PC-3 (cell line): ENCODE data around the gene LHFPL5. TPM values are rescaled to one million over a fixed set of nuclear protein-coding genes. Genes with fewer than 3 reads are reported as not detected.

Source experiments
- ATAC-seq: fragments of 200-7000 bp; cut with Tn5 transposase; 2 replicates; pipeline ENCODE4 v1.9.1; 2020; ENCODE audit warnings: mild to moderate bottlenecking, moderate library complexity
- BruUV-seq: library from RNA; stranded (reverse); fragments of 400-500 nt; replicated peaks from 2 replicates; lab custom pipeline; 2021; lab: Mats Ljungman, UMichigan
- CTCF ChIA-PET: fragments of 300-600 bp; sonication (Branson Sonifier 250); formaldehyde crosslinking; loops from one replicate; lab custom pipeline; 2022; ENCODE audit warnings: antibody characterized with exemption; lab: Charles Lee
- POLR2A ChIA-PET: fragments of 300-600 bp; sonication (Branson Sonifier 250); formaldehyde crosslinking; loops from one replicate; lab custom pipeline; 2022; ENCODE audit warnings: antibody characterized with exemption; ENCODE audit not compliant: unreplicated experiment; lab: Charles Lee
- DNase-seq: peaks from one replicate; pipeline ENCODE4 v3.0.0-alpha.2; 2015
- H2AFZ ChIP-seq: fragments of 300-600 bp; sonication (generic); 2 replicates; pipeline ENCODE4 v1.6.0; 2016; ENCODE audit warnings: antibody characterized with exemption, low read length
- H3F3A ChIP-seq: fragments of 300-600 bp; sonication (generic); one replicate; pipeline ENCODE4 v1.6.0; 2017; ENCODE audit warnings: antibody characterized with exemption, low read length, control low read depth, mild to moderate bottlenecking; ENCODE audit not compliant: unreplicated experiment
- H3K27ac ChIP-seq: fragments of 300-600 bp; sonication (generic); 2 replicates; pipeline ENCODE4 v1.5.1; 2016; ENCODE audit warnings: mild to moderate bottlenecking, low read length
- H3K27me3 ChIP-seq: fragments of 300-600 bp; sonication (generic); 2 replicates; pipeline ENCODE4 v1.6.1; 2016; ENCODE audit warnings: low read length, mixed read lengths
- H3K36me3 ChIP-seq: fragments of 300-600 bp; sonication (generic); 2 replicates; pipeline ENCODE4 v1.6.1; 2016; ENCODE audit warnings: low read depth, mixed run types, low read length, mixed read lengths
- H3K4me1 ChIP-seq: fragments of 300-600 bp; sonication (generic); 2 replicates; pipeline ENCODE4 v1.5.1; 2016; ENCODE audit warnings: low read length; ENCODE audit not compliant: insufficient read depth
- H3K4me2 ChIP-seq: fragments of 300-600 bp; sonication (generic); 2 replicates; pipeline ENCODE4 v1.6.0; 2016; ENCODE audit warnings: low read length
- H3K4me3 ChIP-seq: fragments of 300-600 bp; sonication (generic); 2 replicates; pipeline ENCODE4 v1.5.1; 2016; ENCODE audit warnings: mild to moderate bottlenecking, low read length, mixed read lengths
- H3K79me2 ChIP-seq: fragments of 300-600 bp; sonication (generic); 2 replicates; pipeline ENCODE4 v1.6.1; 2017; ENCODE audit warnings: low read length, mixed read lengths
- H3K9ac ChIP-seq: fragments of 300-600 bp; sonication (generic); 2 replicates; pipeline ENCODE4 v1.6.0; 2016; ENCODE audit warnings: mild to moderate bottlenecking, low read length
- H3K9me2 ChIP-seq: fragments of 300-600 bp; sonication (generic); replicated peaks from 2 replicates; pipeline ENCODE4 v1.6.1; 2016; ENCODE audit warnings: mixed run types, low read length, mixed read lengths
- H3K9me3 ChIP-seq: fragments of 300-600 bp; sonication (generic); 2 replicates; pipeline ENCODE4 v1.6.1; 2016; ENCODE audit warnings: low read length, mixed read lengths
- H4K20me1 ChIP-seq: fragments of 300-600 bp; sonication (generic); 2 replicates; pipeline ENCODE4 v1.6.1; 2016; ENCODE audit warnings: low read length, mixed read lengths
- EZH2 ChIP-seq: fragments of 300-600 bp; sonication (generic); IDR thresholded peaks from one replicate; pipeline ENCODE4 v1.6.1; 2017; ENCODE audit warnings: antibody characterized with exemption, mild to moderate bottlenecking, low read length; ENCODE audit not compliant: unreplicated experiment
- EZH2phosphoT487 ChIP-seq: fragments of 300-600 bp; sonication (generic); IDR thresholded peaks from 2 replicates; pipeline ENCODE4 v1.6.1; 2018; ENCODE audit warnings: mild to moderate bottlenecking, antibody characterized with exemption, low read length, borderline replicate concordance
- intact Hi-C: fragments of 100-400 bp; cut with micrococcal nuclease; formaldehyde crosslinking; loops from 2 replicates; pipeline ENCODE4 v1.9.0; 2023
- total RNA-seq: library from RNA; depleted of rRNA; stranded (reverse); fragments of >200 nt; gene quantifications from 2 replicates; pipeline ENCODE4 v1.2.3, GENCODE V29; 2014
- TF ChIP-seq, protein P1 (sequence below): fragments of 300-600 bp; sonication (generic); conservative IDR thresholded peaks from 2 replicates; pipeline ENCODE4 v1.5.1; 2017; ENCODE audit warnings: antibody characterized with exemption, low read depth, mild to moderate bottlenecking, low read length

LHFPL5 gene
- total RNA-seq, 1 experiment from 2014 or later, result not detected

DNA sequence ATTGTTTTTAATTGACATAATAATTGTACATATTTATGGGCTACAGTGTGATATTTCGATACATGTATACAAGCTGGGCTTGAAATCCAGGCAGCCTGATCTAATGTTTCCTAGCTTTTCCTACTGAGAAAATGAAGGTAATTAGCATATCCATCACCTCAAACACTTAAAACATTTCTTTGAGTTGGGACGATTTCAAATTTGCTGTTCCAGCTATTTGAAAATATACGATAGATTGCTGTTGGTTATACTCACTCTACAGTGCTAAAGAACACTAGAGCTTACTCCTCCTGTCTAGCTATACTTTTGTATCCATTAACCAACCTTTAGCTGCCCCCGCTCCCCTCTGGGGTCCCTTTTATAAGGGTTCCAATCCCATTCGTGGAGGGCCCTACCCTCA, 4.7 kb downstream of the LHFPL5 start:
- no peak for DNase-seq
- H3K4me1 ChIP-seq, result peaks cover 23% of the 10 kb centered on the region
- H3K9ac ChIP-seq, result no peak overlapping the region
- no peaks in the 10 kb centered on the region for H3F3A ChIP-seq
- ChIA-PET POLR2A (no interaction called here), CTCF (no interaction called here)
- H3K27me3 ChIP-seq, result no peaks in the 10 kb centered on the region
- no peaks in the 10 kb centered on the region for H3K36me3 ChIP-seq
- H2AFZ ChIP-seq, result no peak overlapping the region
- TF ChIP-seq EZH2phosphoT487 (no peak), EZH2 (no peak)
- TF ChIP-seq, protein P1, sequence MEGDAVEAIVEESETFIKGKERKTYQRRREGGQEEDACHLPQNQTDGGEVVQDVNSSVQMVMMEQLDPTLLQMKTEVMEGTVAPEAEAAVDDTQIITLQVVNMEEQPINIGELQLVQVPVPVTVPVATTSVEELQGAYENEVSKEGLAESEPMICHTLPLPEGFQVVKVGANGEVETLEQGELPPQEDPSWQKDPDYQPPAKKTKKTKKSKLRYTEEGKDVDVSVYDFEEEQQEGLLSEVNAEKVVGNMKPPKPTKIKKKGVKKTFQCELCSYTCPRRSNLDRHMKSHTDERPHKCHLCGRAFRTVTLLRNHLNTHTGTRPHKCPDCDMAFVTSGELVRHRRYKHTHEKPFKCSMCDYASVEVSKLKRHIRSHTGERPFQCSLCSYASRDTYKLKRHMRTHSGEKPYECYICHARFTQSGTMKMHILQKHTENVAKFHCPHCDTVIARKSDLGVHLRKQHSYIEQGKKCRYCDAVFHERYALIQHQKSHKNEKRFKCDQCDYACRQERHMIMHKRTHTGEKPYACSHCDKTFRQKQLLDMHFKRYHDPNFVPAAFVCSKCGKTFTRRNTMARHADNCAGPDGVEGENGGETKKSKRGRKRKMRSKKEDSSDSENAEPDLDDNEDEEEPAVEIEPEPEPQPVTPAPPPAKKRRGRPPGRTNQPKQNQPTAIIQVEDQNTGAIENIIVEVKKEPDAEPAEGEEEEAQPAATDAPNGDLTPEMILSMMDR, result no peak
- ATAC-seq, result no peak
- intact Hi-C loops, result no loop called here
- no peaks in the 10 kb centered on the region for H3K9me3 ChIP-seq
- no peak overlapping the region for H3K27ac ChIP-seq
- BruUV-seq, result no TSS peak
- H3K4me3 ChIP-seq, result no peak overlapping the region
- H3K9me2 ChIP-seq, result no peaks in the 10 kb centered on the region
- no peaks in the 10 kb centered on the region for H3K79me2 ChIP-seq
- no peak overlapping the region for H3K4me2 ChIP-seq
- H4K20me1 ChIP-seq, result no peaks in the 10 kb centered on the region

DNA sequence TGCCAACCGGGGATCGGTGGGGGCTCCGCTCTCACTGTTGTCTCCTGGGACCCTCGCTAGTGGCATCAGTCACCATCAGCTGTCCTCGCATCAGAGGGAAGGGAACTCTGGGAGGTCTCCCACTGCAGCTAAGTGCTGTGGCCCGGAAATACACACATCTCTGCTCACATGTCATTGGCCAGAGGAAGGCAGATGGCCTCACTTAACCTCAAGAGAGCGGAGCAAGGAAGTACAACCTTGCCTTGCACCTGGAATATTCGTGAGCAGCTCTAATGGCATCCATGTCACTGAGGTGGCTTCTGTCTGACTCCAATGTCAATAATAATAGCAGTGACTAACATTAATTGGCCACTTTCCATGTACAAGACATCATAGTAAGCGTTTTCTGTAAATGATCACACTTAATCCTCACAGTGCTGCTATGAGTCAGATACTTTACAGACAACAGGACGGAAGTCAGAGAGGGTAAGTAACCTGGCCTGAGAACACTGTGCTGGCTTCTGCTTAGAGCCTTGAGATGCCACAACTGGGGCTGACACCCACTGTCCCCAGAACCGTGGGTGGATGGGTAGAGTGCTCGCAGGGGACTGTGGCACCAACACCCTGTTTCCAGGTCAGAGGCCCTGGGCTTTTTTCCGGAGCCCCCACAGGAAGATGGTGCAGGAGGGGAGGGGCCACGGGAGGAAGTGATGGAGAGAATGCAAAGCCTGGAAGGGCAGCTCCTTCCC, 6.0 kb downstream of the LHFPL5 start:
- H3F3A ChIP-seq, result no peaks in the 10 kb centered on the region
- TF ChIP-seq, protein P1, result no peak
- TF ChIP-seq EZH2 (no peak), EZH2phosphoT487 (no peak)
- no peaks in the 10 kb centered on the region for H3K36me3 ChIP-seq
- H3K27ac ChIP-seq, result peak overlapping the region; percentile 65
- peak overlapping the region; percentile 40 for H2AFZ ChIP-seq
- ChIA-PET POLR2A (no interaction called here), CTCF (interaction anchor here (0.6 kb wide), 1 partner anchor 99 kb away, joined by 3 read pairs; no protein-coding TSS in a partner anchor)
- DNase-seq (peak; percentile 98), ATAC-seq (peak; percentile 99)
- no peaks in the 10 kb centered on the region for H3K9me2 ChIP-seq
- intact Hi-C loops, result no loop called here
- H3K4me3 ChIP-seq, result peak overlapping the region; percentile 8; the same call in 1 of the 2 replicates
- H3K27me3 ChIP-seq, result no peaks in the 10 kb centered on the region
- BruUV-seq, result no TSS peak
- H3K4me1 ChIP-seq, result peaks cover 23% of the 10 kb centered on the region
- H3K79me2 ChIP-seq, result no peaks in the 10 kb centered on the region
- H3K9ac ChIP-seq, result peak overlapping the region; percentile 6
- no peaks in the 10 kb centered on the region for H4K20me1 ChIP-seq
- no peaks in the 10 kb centered on the region for H3K9me3 ChIP-seq
- H3K4me2 ChIP-seq, result peak overlapping the region; percentile 63

DNA sequence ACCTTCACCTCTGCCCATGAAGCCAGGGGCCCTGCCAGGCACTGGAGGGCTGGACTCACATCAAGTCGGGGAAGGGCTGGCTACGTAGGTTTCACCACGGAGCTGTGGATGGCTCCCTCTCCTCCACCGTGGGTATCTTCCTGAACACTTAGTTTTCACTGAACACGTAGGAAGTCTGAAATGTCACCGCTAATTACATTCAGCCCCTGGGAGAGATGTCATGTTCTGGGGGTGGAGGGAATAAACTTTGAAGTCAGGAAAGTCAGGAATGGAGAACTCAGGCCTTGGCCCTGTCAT, 6.5 kb downstream of the LHFPL5 start:
- Histone ChIP-seq H3K4me3 (peak overlapping the region; percentile 8; the same call in 1 of the 2 replicates), H3F3A (no peaks in the 10 kb centered on the region), H3K79me2 (no peaks in the 10 kb centered on the region), H3K27me3 (no peaks in the 10 kb centered on the region), H4K20me1 (no peaks in the 10 kb centered on the region), H3K9ac (peak overlapping the region; percentile 6), H3K27ac (peak overlapping the region; percentile 65), H2AFZ (peak overlapping the region; percentile 31), H3K9me2 (no peaks in the 10 kb centered on the region), H3K9me3 (no peaks in the 10 kb centered on the region), H3K4me1 (peaks cover 23% of the 10 kb centered on the region), H3K36me3 (no peaks in the 10 kb centered on the region), H3K4me2 (peak overlapping the region; percentile 63)
- intact Hi-C loops, result no loop called here
- ATAC-seq (no peak), DNase-seq (no peak)
- no TSS peak for BruUV-seq
- POLR2A ChIA-PET, result no interaction called here
- CTCF ChIA-PET, result no interaction called here
- TF ChIP-seq EZH2 (no peak), EZH2phosphoT487 (no peak)
- TF ChIP-seq, protein P1, result no peak
